ENCODE measurements around the gene ZC2HC1B.
A peak's percentile ranks its signal among the peaks of the same experiment; 100 is the strongest.
"Not testable (repeated sequence)": the region's sequence is repeated elsewhere in the genome, so short reads cannot be mapped to it uniquely, and the experiment has no call there.

Gene ZC2HC1B

GRCh38 chr6:143901885-143902750 is 37.8 kb downstream of the ZC2HC1B start:
- TF ChIP-seq CTCF (IDR thresholded peaks at IDR 0.05; ENCODE audit: insufficient read depth, low read depth, low read length, missing control alignments): no peak
- DNase-seq (ENCODE audit: low read depth): peak; percentile 85
- no peak overlapping the region; the same call in 1 of the 2 replicates for H3K4me3 ChIP-seq (ENCODE audit: low read depth, low read length)

GRCh38 chr6:143902827-143903226 is 38.6 kb downstream of the ZC2HC1B start:
- TF ChIP-seq CTCF (IDR thresholded peaks at IDR 0.05; ENCODE audit: insufficient read depth, low read depth, low read length, missing control alignments): no peak
- no peak overlapping the region for H3K4me3 ChIP-seq (ENCODE audit: low read depth, low read length)
- DNase-seq (ENCODE audit: low read depth): no peak

GRCh38 chr6:143911028-143911427 is 46.8 kb downstream of the ZC2HC1B start:
- H3K4me3 ChIP-seq (ENCODE audit: low read depth, low read length): no peak overlapping the region
- no peak for DNase-seq (ENCODE audit: low read depth)
- TF ChIP-seq CTCF (IDR thresholded peaks at IDR 0.05; ENCODE audit: insufficient read depth, low read depth, low read length, missing control alignments): no peak

GRCh38 chr6:143912671-143913070 is 48.4 kb downstream of the ZC2HC1B start:
- no peak for DNase-seq (ENCODE audit: low read depth)
- H3K4me3 ChIP-seq (ENCODE audit: low read depth, low read length): no peak overlapping the region
- no peak for TF ChIP-seq CTCF (IDR thresholded peaks at IDR 0.05; ENCODE audit: insufficient read depth, low read depth, low read length, missing control alignments)

GRCh38 chr6:143917026-143917425 is 52.8 kb downstream of the ZC2HC1B start:
- not testable (repeated sequence) for H3K4me3 ChIP-seq (ENCODE audit: low read depth, low read length); DNase-seq (ENCODE audit: low read depth)

- no peak for TF ChIP-seq CTCF (IDR thresholded peaks at IDR 0.05; ENCODE audit: insufficient read depth, low read depth, low read length, missing control alignments)
- no peak for DNase-seq (ENCODE audit: low read depth)
- H3K4me3 ChIP-seq (ENCODE audit: low read depth, low read length): no peak overlapping the region
Observed at GRCh38 chr6:143928853-143929252, 64.6 kb downstream of the ZC2HC1B start.

GRCh38 chr6:143929975-143930374 is 65.7 kb downstream of the ZC2HC1B start:
- no peak for DNase-seq (ENCODE audit: low read depth)
- no peak overlapping the region for H3K4me3 ChIP-seq (ENCODE audit: low read depth, low read length)
- TF ChIP-seq CTCF (IDR thresholded peaks at IDR 0.05; ENCODE audit: insufficient read depth, low read depth, low read length, missing control alignments): no peak

All from GM12865 (cell line).